GM21619 (cell line): ENCODE data around the gene MIDN.

Source experiments
- ATAC-seq: cut with Tn5 transposase; IDR thresholded peaks from one replicate; pipeline ENCODE4 v1.9.1; 2021; ENCODE audit not compliant: unreplicated experiment

The MIDN gene

DNA sequence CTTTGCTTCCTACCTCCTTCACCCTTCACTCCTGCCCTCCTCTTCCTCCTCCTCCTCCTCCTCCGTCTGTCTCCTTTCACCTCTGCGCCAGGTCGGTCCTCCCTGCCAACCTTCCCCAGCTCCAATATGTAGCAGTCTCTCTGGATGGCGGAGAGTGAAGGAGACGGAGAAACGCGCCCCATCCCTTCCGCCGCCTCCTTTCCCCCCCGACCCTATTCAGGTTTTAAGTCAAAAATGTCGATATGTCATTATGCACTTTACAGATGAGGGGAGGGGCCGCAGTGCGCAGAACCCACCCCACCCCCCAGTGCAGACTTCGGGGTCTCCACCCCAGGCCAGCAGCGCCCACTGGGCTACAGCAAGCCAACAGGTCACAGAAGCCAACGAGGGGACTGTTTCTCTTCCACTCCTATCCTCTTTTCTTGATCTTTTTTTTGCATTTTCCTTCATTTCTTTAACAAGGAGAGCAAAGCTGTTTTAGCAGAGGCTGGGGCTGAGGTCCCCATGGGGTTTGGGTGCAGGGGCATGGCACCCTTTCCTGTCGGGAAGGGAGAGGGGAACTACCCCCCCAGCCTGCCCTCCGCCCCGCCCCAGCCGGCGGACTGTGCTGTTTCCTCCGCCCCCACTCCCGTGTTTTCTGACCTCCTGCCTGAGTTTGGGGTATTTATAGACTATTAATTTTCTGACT is 9.2 kb downstream of the MIDN start:
- ATAC-seq: no peak

DNA sequence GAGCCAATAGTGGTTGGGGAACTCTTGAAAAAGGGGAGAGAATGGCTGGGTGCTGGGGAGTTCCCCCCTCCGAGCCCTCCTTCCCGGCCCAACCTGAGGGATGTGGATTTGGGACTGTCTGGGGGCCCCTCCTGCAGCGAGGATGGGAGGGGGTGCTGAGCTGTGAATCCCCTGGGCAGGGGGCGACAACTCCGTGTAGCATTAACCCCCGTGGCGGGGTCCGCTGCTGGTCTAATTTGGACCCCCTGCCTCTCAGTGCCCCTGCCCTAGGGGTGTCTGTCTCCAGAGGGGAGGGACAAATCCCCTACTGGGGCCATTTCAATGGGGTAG is 9.7 kb downstream of the MIDN start:
- ATAC-seq: no peak

DNA sequence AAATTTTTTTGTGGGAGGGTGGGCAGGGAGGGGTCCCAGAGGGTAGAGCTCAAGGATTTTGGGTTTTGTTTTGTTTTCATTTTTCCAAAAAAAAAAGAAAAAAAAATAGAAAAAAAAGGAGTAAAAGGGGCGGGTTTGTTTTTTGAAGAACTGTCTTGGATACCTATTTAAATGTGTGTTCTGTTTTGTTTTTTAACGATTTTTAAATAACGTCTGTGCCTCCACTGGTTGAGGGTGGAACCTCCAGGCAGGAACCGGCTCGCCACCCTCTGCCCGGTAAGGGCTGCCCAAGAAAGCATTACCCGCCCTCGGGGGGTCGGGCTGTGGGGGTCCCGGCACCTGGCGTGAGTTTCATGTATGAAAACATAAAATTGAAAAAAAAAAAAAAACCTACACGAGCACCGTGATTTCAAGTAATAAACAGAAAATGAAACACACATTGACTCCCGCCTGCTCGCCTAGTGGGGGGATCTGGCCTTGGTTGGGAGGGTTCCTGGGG is 10.4 kb downstream of the MIDN start:
- ATAC-seq: no peak

DNA sequence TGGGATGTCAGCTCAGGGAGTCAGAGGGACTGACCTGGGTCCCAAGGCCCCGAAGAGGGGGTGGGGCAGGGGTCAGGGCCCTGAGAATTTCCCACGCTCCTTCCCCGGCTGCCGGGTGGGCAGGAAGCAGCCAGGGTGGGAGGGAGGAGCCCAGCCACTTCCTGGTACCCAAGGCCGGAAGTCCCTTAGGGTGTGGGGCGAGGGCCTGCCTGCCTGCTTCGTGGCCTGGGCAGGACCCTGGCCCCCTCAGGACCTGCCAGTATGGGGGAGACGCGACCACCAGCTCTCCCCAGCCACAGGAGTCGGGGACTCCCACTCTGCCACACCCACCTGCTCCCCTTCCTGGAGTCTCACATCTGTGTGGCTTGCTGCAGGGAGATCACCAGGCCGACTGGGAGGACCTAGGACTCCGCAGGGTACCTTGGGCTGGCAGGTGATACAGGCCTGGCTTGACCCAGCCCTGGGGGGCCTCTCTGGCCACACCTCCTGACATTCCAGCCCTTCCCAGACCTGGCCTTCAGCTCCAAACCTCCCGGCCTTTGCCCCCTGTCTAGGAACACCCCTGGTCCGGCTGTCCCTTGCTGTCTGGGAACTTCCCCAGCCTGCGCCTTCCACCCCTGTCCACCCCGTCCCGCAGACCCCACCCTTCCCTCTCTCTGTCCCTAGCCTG is 11.0 kb downstream of the MIDN start:
- ATAC-seq: no peak

- ATAC-seq: no peak
These were observed 11.7 kb downstream of the MIDN start for GRCh38 chr19:1259876-1260748.

- ATAC-seq: peak; percentile 37
These were observed 12.6 kb downstream of the MIDN start for GRCh38 chr19:1260749-1261537.

- ATAC-seq: no peak
These were observed 13.1 kb downstream of the MIDN start for GRCh38 chr19:1261538-1261797.

DNA sequence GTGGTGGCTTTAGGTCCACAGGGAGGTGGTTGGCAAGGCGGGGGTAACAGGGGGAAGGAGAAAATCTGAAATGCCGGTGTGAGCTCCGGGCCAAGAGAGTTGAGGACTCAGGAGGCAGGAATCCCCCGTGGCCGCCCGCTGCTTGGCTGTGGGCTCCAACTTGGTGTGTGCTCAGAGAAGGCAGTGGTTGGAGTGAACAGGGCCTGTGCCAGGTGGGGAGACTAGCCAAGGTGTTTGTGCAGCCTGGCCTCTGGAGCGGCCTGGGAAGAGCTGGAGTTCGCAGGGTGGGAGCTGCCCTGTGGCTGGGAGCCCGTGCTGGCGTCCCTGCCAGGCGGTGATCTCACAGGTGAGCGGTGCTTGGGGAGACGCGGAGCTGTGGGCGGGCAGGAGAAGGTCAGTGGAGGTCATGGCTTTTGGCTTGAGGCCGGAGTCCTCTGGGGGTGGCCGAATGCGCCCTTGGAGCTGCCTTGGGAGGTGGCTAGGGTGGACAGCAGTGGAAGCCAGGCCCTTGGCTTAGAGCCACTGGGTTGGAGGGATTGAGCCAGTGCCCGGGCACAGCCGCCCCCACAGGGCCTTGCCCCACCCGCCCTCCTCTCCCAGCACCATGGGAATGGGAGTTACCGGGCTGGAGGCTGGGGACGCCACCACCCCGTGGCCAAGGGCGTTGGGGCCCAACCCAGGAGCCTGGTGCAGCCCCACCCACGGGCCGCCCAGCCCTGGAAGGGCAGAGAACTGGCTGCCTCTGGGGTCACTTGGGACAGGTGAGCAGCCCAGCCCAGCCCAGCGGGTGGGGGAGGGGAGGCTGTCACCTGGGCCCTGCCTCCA is 13.6 kb downstream of the MIDN start:
- no peak for ATAC-seq

GRCh38 chr19:1262623-1263123 is 14.3 kb downstream of the MIDN start:
- ATAC-seq: no peak

DNA sequence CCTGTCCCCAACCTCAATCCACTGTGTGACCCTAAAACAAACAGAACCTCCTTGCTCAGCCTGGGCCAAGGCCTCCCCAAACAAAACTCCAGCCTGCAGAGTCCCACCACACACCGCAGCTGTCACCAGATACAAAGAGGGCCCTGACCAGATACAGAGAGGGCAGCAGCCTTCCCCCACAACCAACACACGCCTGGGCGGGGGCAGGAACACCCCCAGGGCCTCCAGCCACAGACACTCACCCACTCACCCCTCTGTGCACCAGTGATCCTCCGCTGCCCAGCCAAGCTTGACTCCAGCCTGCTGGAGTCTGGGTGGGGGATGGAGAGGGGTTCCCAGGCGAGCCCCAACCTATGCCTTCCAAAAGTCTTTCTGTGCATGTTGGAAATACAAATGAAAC is 14.8 kb downstream of the MIDN start:
- no peak for ATAC-seq

DNA sequence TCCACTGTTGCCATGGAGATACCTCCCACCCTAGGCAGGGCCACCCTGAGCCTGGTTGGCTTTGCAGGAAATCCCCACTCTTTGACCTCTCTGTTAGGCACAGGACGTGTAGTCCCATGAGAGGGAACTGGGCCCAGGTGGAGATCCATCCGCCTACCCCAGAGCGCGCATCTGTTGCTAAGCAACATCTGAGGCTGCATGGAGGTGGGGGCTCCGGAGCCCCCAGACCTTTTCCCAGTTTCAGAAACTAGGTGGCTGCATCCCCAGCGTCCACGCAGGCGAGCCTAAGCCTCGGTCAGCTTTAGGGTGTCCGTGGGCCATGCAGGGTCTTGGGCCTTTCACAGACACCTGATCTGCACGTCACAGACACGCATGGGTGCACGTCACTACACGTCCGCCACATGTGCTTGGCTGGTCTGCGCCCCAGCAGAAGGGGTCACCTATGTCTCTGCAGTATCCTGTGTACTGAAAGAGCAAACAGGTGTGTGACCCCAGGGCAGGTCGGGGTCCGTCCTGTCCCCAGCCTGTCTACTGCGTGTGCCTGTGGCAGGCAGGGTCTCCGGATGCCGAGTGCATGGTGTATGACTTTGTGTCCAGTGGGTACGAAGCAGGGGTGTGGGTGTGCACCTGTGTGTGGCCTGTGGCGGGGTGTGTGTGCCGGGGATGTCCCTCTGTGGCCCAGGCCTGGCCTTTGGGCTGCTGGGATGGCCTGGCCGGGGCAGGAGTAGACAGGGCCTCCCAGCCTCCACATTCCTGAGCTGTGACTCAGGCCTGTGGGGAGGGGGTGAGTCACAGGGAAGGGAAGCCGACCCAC is 16.6 kb downstream of the MIDN start:
- ATAC-seq: no peak

DNA sequence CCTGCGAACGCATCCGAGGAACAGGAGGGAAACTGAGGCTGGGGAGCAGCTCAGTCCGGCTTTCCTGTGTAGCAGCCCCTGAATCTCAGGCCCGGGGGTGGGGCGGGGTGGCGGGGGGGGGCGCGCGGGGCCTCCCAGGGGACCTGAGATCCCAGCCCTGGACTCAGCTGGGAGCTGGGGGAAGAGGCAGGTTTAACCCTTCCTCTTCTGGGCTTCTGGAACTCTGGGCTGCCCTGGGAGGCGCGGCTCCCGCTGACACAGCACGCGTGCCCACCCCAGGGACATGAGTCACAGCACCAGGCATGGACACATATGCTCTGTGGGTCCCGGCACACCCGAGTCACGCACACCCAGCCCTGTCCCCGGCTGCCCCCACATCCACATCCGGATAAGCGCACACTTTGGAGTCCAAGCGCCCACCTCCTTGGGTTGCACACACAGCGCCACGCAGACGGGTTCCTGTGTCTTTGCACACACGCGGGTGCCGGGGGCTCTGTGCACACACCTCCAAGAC is 17.3 kb downstream of the MIDN start:
- no peak for ATAC-seq

DNA sequence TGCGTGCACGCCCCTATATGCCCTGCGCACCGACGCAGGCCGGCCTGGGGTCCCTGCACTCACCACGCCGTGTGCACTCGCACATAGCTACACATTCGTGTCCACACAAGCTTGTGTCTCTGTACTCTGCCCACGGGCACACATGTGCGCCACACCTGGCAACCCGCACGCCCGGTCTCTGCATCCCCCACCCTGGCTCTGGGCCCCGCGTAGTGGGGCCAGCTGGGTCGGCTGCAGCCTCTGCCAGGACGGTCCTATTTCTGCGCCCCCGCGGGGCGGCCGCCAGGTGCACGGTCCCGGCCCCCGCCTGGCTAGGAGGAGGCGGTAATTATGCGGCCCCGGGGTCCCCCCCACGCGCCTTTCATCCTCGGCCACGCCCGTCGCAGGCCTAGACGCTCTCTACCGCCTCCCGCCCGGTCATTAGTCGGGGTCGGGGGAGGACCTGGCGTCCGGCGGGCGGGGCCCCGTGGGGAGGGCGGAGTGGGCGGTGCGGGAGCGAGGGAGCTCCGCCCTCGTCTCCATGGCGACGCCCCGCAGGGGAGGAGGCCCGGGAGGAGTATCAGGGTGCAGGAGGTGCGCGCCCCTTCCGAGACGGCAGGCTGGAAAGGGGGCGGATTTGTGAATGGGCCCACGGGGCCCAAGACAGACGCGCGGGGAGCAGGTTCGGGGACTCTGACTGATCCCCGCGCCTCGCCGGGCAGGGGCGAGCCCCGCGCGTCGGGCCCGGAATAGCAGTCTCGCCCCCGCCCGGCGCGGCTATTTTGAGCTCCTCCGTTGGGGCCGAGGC is 17.9 kb downstream of the MIDN start:
- no peak for ATAC-seq

GRCh38 chr19:1266916-1267476 is 18.6 kb downstream of the MIDN start:
- ATAC-seq: no peak

GRCh38 chr19:1267477-1268225 is 19.3 kb downstream of the MIDN start:
- no peak for ATAC-seq

- ATAC-seq: no peak
These were observed 20.1 kb downstream of the MIDN start for GRCh38 chr19:1268226-1269064.
